Occipital lobe (tissue), 2 donors: ENCODE results near the gene NLRP10. TPM values are rescaled to one million over a fixed set of nuclear protein-coding genes. Genes with fewer than 3 reads are reported as not detected.
A peak's percentile ranks its signal among the peaks of the same experiment; 100 is the strongest.
"Not testable (repeated sequence)": the region's sequence is repeated elsewhere in the genome, so short reads cannot be mapped to it uniquely, and the experiment has no call there.

Experiments
- DNase-seq: peaks from one replicate; lab custom pipeline; 2025; lab: John Stamatoyannopoulos, UW
- total RNA-seq: library from RNA; depleted of rRNA; stranded (reverse); fragments of >200 nt; gene quantifications from one replicate; pipeline ENCODE4 v1.2.3, GENCODE V29; 2014

Gene NLRP10
- total RNA-seq = not detected

- no peak for DNase-seq
Measured at GRCh38 chr11:7965386-7965785, at the start of gene NLRP10. Gene NLRP10 (minus strand): TSS chr11:7965447. CDS start chr11:7963495, 1,952 bp downstream.

DNA sequence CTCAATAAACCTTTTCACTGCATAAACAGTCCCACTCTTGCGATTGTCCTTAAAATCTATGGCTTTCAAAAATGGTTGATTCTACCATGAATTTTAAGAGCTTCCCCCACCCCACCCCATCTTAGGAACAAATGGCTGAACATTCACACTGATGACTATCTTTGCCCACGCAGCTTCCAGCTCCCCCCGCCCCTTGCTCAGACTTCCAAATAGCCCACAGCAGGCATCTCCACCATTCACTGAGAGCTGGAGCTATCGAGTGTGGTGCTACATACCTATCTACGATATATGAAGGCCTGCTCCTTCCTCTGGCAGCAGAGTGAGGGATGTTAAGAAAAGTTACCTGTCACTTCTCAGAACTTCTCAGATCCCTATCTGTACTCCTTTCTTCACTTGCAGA lies 48.6 kb upstream of the NLRP10 start:
- no peak for DNase-seq

GRCh38 chr11:8011981-8012444 lies 46.8 kb upstream of the NLRP10 start:
- no peak for DNase-seq

DNA sequence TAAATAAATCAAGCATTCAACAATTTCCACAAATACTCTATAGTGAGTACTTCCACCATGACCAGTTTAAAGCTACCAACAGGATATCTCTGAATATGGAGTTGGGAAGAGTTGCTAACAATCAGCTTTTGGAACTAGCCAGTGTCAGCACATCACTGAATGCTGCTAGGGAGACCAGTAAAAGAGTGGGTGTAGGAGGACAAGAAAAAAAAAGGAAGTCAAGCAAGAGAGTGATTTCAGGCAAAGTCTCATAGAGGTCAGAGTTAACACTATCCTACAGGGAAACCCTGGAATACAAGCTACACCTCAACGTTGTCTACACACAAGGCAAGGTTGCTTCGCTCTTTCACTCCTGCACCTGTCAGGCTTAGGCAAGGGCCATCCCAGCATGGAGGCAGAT lies 46.1 kb upstream of the NLRP10 start:
- no peak for DNase-seq

GRCh38 chr11:8009856-8010255 lies 44.6 kb upstream of the NLRP10 start:
- DNase-seq = no peak

DNA sequence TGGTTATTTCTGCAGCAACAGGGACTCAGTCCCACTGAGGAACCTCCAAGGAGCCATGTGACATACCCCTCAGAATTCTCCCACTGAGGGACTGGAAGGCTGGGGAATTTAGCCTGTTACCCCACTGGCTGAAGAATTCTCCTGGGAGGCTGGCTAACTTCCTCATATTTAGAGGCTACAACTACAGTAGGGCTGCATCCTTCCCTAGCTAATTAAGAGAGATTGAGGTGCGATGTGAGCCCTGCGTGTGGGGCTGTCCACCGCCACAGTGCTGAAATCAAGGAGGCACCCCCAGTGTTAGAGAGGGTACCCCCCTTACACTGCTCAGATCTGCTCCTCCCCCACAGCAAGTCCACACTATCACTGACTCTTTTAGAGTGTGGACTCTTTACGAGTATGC lies 43.0 kb upstream of the NLRP10 start:
- no peak for DNase-seq

DNA sequence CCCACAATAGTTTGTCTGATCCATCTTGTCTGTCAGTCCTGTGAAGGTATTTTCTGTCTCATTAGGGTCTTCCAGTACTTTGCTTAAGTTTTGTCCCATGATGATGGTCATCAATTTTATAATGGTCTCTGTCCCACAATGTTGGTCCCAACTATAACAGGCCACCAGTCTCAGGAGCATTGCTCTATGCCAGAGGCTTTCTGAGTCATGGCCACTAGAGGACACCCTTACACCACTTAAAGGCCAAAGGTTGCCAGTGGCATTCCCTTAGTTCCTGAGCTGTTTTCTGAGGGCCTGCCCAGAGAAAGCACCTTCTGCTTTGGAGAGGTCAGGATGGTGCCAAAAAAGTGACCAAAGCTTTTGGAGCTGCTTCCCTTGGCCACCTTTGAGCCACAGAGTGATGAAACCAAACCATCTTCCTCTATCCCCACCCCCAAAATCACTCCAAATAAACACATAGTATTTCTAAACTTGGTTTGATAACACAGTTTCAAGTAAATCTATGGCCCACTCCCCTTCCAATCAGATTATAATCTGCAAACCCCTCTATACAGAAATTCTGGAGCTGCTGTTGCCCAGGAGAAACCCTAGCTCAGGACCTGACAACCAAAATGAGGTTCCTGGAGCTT lies 41.2 kb upstream of the NLRP10 start:
- DNase-seq = peak; percentile 9

DNA sequence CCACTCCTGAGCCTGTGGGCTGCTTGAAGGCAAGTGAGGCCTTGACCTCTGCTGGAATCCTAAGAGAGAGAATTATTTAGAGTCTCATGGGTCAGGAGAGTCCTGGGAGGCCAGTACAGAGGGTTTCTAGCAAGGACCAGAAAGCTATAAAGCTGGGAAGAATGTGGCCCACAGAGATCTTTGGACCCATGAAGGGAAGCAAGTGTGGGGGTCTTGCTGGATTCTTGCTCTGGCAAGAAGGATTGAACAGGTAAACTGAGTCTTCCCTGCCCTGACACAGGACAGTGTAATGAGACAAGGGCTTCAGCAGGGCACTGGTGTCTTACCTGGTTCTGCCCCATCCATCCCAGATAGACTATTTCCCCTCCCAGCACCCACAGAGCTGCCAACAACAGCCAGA lies 40.3 kb upstream of the NLRP10 start:
- no peak for DNase-seq

DNA sequence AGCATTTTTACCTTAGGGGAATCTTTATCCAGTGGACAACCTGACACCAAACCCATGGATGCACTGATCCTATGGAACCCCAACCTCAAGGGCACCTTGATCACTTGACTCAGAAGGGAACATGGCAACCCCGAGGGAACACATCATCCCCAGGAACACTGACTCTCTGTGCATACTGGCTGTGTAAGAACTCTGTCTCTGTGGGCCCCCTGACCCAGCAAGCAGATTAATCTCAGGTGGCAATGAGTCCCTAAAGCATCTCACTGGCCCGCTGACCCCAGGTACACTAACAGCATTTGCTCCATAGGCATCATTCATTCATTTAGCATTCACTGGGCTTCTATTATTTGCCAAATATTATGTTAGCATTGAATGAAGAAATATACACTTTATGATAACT lies 38.8 kb upstream of the NLRP10 start:
- no peak for DNase-seq

DNA sequence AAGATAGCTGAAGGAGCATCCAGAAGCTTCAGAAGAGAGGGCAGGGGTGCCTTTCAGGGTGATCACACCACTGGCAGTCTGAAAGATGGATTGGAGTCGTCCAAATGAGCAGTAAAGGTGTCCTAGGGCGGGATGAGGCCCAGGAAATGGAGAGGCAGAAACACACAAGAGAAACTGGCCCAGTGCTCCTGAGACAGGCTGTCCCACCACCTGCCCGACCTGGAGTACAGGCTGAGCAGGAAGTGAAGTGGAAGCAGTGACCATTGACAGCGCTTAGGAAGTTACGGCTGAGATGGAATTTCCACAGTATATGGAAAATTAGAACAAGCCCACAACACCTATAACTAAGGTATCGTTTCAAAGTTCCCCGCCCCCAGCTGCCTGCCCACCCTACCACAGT lies 37.9 kb upstream of the NLRP10 start:
- no peak for DNase-seq

- DNase-seq = no peak
Measured at GRCh38 chr11:8002676-8003075, 37.4 kb upstream of the NLRP10 start.

DNA sequence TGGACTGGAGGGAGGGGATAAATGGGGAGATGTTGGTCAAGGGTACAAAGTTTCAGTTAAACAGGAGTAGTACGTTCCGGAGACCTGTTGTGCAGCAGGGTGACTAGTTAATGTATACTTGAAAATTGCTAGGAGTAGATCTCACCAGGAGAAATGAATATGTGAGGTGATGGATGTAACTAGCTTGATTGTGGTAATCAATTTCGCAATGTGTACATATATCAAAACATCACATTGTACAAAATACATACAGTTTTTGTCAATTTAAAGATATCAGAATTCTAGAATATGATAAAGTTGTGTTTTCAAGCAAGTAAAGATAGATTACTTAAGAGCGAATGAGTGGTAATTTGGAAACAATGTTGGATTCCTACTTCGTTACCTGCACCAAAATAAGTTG lies 35.1 kb upstream of the NLRP10 start:
- DNase-seq = no peak

DNA sequence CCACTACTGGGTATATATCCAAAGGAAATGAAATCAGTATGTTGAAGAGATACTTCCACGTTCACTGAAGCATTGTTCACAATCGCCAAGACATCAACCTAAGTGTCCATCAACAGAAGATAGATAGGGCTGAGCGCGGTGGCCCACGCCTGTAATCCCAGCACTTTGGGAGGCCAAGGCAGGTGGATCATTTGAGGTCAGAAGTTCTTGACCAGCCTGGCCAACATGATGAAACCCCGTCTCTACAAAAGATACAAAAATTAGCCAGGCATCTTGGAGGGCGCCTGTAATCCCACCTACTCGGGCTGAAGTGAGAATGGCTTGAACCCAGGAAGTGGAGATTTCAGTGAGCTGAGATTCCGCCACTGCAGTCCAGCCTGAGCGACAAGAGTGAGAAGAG lies 34.5 kb upstream of the NLRP10 start:
- DNase-seq = no peak

GRCh38 chr11:7994581-7995278 lies 29.5 kb upstream of the NLRP10 start:
- DNase-seq = no peak

- DNase-seq = not testable (repeated sequence)
Measured at GRCh38 chr11:7987560-7987883, 22.3 kb upstream of the NLRP10 start.

DNA sequence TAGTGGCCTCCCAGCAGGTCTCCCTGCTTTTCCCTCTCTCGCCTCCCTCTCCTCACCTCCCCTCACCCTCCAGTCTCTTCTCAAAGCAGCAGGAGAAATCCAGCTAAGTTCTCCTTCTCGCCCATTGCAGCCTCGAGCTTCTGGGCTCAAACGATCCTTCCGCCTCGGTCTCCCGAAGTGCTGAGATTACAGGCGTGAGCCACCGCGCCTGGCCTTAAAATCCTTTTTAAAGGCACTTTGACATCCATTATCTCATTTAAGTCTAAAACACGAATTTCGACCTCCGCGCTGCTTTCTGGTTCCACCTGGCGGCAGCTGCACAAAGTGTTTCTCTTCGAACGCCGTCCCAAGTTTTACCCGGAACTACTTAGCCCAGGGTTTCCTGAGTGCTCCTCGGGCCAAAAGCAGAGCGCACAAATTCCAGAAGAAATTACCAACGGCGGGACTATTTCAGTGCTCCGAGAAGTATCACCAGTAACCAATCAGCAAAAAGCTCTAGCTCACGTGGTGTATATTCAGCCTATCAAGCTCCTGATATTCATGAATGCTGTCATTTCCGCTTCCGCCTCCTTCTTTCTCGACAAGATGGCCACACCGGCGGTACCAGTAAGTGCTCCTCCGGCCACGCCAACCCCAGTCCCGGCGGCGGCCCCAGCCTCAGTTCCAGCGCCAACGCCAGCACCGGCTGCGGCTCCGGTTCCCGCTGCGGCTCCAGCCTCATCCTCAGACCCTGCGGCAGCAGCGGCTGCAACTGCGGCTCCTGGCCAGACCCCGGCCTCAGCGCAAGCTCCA lies 21.7 kb upstream of the NLRP10 start, which contains the start of gene EIF3F:
EIF3F (plus strand) TSS at position 570 of the 792 bp plus-strand sequence; CDS start at position 586, 16 bp downstream.
- peak; percentile 92 for DNase-seq

GRCh38 chr11:7983832-7984590 lies 18.8 kb upstream of the NLRP10 start:
- no peak for DNase-seq

DNA sequence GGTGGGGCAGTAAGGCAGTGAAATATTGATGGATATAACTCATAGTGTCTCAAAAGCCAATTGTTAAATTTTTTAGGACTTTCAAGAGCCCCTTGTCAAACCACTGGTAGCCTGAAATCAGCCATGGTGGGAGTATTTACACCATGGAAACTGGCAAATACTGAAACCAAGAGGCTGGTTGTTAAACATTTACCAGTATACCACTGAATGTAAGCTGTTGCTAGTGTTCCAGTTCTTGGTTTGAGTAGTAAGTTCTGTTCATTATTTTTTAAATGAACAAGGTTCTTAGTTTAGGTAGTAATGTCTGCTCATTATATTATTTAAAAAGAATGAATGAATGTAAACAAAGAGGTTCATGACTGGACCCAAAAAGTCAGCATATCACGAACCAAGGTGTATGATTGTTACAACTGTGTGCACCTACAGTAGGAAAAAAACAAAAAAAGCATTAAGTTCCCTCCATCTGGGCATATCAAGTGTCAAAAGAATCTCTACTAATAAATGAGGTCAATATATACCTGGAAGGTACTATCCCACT lies 17.4 kb upstream of the NLRP10 start:
- no peak for DNase-seq

DNA sequence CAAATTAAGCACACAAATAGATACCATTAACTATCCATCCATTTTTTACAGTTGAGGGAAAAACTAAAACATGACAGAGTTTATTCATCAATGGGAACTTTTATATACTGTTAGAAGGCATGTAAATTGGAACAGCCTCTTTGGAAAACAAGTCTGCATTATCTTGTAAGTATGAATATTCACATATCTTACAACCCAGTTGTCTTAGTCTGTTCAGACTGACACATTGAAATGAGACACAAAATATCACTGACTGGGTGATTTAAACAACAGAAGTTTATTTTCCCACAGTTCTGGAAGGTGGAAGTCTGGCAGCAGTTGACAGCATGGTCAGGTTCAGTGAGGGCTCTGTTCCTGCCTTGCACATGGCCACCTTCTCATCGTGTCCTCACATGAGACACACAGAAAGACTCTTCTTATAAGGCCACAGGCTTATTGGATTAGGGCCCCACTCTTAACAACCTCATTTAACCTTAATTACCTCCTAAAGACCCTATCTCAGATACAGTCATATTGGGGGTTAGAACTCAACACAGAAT lies 16.4 kb upstream of the NLRP10 start:
- no peak for DNase-seq

- DNase-seq = no peak
Measured at GRCh38 chr11:7977232-7977917, 12.1 kb upstream of the NLRP10 start.

DNA sequence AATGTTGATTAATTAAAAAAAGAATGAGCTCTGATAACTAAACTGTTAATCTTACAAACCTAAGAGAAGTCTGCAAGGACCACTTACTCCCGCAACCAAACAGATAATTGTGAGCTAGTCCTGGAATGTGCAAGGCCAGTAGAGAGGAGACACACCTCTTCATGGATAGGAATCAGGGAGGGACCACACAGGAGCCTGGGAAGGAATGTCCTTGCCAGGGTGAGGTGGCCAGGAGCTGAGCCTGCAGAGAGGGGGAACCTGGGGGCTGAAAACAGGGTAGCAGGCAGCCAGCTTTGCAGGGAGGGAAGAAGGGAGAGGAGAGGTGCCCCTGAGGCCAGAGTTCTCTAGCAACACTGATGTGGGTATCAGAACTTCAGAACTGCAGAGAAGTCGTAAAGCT lies 9.4 kb upstream of the NLRP10 start:
- DNase-seq = no peak
